HG03575 (cell line): ENCODE data around the gene PCED1A.

Source experiments
- ATAC-seq: cut with Tn5 transposase; IDR thresholded peaks from one replicate; pipeline ENCODE4 v1.9.1; 2021; ENCODE audit not compliant: unreplicated experiment, insufficient number of reproducible peaks, low FRiP score; ENCODE audit errors: extremely low read depth

The PCED1A gene, protein sequence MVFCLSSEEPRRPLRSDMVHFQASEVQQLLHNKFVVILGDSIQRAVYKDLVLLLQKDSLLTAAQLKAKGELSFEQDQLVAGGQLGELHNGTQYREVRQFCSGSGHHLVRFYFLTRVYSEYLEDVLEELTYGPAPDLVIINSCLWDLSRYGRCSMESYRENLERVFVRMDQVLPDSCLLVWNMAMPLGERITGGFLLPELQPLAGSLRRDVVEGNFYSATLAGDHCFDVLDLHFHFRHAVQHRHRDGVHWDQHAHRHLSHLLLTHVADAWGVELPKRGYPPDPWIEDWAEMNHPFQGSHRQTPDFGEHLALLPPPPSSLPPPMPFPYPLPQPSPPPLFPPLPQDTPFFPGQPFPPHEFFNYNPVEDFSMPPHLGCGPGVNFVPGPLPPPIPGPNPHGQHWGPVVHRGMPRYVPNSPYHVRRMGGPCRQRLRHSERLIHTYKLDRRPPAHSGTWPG

DNA sequence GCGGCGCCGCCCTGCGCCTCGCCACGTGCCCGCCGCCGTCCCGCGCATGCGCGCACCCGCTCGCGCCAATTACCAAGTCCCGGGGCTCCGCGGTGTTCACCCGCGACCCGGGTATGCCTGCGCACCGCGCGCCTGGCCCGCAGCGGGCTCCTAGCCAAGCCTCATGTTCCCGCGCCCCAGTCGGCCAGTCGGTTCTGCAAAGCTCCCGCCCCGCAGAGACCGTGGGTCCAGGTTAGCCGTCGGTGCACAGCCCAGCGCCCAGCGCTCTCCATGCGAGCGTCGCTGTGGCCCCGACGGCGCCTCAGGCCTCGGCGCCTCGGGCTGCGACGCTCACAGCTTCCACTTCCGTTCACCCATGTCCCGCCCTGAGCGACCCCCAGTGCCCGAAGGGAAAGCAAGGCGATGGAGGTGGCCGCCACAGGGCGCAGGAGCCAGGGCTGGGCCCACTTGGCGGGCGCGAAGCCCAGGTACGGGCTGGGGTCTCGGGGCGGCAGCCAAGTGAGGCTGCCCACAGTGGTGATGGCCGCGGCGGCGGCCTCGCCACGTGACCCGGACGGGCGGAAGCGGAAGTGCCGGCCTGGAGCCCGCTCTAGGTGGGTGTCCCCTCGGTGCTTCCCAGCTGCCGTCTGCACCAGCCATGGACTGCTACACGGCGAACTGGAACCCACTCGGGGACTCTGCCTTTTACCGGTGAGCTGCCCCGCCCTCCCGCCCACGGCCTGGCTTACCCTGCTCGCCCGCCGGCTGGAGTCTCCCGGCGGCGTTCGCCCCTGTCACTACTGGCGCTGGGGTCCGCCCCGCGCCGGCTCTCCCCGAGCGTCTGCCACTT is at the start of gene PCED1A, which contains the start of gene VPS16:
PCED1A (minus strand) TSS at position 518 of the 829 bp plus-strand sequence. CDS start 743 bp downstream, outside the sequence.
VPS16 (plus strand) TSS at position 608 of the 829 bp plus-strand sequence; CDS start at position 638, 30 bp downstream.
- no peak for ATAC-seq

DNA sequence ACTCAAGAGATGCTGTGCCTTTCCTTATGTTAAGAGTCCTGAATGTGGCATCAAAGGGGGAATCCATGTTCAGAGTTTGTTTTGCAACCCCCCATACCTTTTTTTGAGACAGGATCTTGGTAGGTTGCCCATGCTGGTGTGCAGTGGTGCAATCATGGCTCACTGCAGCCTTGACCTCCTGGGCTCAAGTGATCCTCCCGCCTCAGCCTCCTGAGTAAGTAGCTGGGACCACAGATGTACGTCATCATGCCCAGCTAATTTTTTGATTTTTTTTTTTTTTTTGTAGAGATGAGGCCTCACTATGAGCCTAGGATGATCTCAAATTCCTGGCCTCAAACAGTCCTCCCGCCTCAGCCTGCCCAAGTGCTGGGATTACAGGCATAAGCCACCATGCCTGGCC is 49.3 kb upstream of the PCED1A start:
- no peak for ATAC-seq

DNA sequence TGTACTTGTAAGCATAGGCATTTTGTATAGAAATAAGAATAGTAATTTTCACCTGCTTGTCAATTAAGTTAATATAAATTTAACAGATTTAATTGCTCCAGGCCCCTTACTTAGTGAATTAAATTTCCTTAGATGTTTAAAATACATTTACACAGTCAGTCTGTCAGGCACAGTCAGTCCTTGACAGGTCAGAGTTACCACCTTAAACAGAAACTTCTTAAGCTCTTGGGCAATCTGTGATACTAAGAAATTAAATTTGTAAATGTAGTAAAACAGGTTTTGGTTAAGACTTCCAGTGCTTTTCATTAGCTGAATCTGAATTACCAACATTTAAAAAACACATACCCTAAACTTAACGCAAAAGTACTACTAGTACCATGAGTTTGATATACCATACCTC is 48.8 kb upstream of the PCED1A start:
- ATAC-seq: no peak

DNA sequence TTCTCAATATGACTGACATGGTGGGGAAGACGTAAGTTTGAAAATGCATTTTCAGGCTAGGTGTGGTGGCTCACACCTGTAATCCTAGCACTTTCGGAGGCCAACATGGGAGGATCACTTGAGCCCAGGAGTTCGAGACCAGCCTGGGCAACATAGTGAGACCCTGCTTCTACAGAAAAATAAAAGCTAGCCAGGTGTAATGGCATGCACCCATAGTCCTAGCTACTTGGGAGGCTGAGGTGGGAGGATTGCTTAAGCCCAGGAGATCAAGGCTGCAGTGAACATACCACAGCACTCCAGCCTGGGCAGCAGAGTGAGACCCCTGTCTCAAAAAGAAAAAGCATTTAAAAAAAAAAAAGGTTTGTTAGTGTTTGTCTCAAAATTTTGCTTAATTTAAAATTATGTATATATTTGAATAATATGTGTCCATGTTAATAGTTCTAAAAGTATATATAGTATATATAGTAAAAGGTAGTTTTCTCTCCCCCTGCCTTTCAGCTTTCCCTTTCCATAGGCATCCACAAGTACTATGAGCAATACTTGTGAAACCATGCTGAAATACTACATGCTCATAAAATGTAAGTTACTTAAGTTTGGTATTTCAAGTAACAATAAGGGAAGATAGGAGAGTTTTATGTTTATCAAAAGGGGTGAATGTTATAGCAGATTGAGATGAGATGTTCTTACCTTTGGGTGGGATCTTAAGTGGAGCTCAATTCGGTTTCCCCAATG is 47.9 kb upstream of the PCED1A start:
- no peak for ATAC-seq

DNA sequence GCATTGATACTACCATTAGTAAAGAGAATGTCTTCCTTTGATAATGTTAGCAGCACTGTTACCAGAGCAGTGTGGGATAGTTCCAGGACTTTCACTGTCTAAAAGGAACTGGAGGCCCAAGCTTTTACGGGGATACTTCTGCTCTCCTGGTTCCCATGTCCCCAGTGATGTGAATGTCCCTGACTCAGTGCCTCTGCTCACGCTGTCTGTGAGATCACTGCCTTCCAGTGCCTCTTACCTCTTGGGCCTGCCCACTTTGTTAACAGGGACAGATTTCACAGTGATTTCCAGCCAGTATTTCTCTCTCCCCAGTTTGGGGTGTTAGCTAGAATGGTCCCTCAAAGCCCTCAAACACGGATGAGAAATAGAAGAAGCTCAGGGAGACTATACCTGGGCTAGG is 47.3 kb upstream of the PCED1A start:
- ATAC-seq: no peak

DNA sequence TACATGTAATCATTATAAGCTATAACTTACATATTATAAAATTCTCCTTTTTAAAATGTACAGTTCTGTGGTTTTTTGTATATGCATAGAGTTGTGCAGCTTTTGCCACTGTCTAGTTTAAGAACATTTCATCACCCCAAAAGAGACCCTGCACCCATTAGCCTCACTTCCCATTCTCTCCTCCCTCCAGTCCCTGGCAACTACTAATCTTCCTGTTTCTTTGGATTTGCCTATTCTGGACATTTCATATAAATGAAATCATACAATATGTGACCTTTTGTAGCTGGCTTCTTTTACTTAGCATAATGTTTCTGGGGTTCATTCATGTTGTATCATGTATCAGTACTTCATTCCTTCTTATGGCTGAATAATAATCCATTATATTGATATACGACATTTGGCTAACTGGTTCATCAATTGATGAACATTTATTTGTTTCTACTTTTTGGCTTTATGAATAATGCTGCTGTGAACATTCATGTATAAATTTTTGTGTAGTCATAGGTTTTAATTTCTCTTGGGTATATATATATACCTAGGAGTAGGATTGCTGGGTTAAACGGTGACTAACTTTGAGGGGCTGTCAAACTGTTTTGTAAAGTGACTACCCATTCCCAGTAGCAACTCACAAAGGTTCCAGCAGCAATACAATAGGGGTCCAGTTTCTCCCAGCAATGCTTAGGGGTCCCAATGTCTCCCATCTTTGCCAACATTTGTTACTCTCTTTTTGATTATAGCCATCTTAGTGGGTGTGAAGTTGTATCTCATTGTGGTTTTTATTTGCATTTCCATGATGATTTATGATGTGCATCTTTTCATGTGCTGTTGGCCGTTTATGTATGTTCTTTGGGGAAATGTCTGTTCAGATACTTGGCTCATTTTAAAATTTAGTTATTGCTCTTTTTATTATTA is 43.5 kb upstream of the PCED1A start:
- ATAC-seq: no peak

DNA sequence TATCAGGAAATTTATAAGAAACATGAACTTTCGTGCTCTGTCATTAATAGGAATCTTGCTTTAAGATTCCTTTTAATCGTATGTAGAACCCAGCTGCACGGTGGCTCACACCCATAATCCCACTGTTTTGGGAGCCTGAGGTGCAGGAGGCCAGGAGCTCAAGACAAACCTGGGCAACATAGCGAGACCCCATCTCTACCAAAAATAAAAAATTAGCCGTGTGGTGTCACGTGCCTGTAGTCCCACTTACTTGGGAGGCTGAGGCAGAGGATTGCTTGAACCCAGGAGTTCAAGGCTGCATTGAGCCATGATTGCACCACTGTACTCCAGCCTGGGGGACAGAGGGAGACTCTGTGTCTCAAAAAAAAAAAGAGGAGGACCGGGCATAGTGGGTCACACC is 40.2 kb upstream of the PCED1A start:
- ATAC-seq: no peak

DNA sequence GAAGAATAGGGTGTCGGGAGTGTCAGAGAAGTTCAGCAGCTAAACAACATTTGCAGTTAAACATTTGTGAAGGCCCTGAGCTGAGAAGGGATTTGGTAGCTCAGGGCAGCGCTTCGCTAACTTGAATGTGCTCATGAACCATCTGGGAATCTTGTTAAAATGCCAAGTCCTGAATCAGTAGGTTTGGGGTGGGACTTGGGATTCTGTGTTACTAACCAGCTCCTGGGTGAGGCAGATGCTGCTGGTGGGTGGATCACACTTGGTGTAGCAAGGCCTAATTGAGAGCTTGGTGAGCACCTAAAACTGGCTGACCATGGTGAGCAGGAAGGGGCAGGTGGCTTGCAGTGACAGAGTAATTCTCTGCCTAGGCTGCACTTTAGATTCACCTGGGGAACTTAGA is 38.7 kb upstream of the PCED1A start:
- no peak for ATAC-seq

DNA sequence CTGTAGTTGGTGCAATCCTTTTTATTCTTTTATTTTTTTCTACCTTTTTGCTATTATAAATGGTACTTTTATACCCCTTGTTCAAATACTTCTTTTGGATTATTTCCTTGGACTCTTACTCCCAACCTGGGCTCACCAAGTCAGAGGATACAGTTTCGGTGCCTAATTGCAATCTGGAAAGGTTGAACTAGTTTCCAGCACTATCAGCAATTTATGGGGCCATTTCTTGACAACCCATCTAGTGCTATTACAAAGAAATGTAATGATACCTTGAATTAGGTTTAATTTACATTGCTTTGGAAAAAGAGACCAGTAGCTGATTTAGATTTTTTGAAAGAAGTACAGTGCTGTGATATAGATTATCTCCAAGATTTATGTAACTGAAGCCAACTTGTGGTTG is 38.1 kb upstream of the PCED1A start:
- ATAC-seq: no peak

DNA sequence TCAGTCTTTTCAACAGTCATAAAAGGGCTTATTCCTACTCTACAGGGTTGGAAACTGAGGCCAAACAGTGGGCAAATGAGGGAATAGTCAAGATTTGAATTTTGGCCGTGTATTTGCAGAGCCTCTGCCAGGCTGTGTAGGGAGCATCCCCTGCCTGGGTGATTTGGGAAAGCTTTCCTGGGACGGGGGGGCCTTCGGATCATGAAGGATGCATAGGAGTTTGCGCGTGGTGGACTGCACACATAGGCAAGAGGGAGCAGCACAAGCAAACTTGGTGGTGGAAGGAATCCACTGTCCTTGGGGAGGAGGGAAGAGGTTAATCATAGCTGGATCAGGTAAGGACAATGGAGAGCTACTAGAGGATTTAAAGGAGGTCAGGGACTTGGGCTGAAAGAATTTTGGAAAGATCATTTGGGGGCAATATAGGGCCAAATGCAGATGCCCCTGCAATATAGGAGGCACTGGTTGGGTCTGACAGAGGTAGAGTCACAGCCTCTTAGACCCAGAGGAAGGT is 35.3 kb upstream of the PCED1A start:
- ATAC-seq: no peak

DNA sequence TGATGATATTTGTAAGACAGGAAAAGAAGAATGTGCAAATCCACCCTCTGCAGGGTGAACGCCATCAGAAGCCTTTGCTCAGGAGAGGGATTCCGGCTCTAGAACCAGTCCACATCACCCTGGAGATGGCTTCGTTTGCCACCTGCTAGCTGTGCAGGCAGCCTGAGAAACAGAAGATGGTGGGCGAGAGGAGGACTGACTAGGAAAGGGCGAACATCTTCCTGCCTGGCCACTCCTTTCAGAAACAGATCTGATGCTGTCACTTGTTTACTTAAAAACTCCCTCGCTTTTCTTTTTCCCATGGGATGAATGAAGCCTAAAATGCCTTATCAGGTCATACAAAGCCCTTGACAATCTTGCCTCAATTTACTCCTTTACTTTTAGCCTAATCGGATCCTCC is 34.0 kb upstream of the PCED1A start:
- no peak for ATAC-seq

DNA sequence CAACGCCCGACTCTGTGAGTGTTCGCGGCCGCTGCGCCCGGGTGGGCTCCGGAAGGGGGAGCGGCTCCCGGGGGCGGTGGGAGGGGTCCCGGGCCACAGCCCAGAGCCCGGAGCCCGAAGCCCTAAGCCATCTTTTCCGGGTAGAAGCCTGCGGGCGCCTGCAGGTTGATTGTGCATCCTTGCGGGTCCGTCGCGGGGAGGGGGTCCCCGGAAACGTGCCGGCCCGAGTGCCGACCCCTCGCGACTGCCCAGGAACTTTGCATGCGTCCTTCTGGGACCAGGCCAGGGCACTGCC is 33.2 kb upstream of the PCED1A start:
- no peak for ATAC-seq

DNA sequence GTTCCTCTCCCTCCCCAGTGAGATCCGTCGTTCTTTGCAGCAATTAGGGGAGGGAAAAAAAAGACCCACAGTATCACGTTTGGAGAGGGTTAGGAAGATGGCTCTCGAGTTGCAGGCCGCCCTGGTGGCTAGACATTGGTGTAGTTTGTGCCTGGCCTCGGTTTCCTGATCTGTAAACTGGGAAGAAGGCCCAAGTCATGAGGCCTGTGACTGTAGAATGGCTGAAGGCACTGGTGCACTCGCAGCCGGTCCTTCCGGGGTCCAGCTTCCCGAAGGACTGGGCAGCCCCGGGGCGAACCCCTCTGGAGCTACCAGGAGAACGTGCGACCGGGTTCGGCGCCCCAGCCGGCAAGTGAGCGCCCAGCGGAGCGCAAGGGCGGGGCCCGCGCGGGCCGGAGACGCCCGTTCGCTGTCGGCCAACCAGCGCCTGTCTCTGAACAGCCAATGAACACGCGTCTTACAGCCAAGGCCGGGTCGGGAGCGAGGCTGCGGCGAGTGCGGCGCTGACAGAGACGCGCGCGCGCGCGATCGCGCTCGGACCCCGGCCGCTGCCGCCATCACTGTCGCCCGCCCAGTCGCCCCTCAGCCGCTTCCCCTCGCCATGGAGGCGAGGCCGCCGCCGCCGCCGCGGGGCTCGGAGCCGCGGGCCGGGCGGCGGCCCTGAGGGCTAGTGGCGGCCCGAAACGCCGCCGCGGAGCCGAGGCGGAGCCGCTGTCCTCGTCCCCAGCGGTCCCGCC is 32.7 kb upstream of the PCED1A start, which contains the start of gene PTPRA:
PTPRA (plus strand) TSS at position 472 of the 737 bp plus-strand sequence. CDS start 90,797 bp downstream, outside the sequence.
- peak; percentile 37 for ATAC-seq

DNA sequence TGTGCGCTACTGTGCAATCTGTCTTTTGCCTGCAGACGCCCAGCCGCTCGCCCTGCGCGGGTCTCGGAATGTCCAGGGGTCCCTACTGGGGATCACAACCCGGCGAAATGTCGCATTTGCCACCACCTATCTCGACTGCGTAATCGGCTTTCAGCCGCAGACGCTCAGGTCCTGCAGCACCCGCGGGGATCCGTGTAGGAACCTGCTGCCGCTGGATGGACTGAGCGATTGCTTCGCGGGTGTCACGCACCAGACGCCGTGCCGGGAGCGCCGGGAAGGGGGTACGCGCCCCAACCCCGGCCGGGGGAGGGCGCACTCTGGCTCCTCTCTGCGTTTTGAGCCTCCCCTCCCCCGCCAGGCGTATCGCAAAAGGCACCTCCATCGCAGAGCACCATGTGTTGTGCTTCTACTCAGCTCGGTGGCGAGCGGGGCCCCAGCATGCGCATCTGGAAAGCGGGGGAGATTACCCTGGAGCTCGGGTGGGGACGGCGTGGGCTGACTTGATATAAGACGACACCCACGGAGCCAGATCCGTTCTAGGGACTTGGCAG is 32.1 kb upstream of the PCED1A start:
- no peak for ATAC-seq

DNA sequence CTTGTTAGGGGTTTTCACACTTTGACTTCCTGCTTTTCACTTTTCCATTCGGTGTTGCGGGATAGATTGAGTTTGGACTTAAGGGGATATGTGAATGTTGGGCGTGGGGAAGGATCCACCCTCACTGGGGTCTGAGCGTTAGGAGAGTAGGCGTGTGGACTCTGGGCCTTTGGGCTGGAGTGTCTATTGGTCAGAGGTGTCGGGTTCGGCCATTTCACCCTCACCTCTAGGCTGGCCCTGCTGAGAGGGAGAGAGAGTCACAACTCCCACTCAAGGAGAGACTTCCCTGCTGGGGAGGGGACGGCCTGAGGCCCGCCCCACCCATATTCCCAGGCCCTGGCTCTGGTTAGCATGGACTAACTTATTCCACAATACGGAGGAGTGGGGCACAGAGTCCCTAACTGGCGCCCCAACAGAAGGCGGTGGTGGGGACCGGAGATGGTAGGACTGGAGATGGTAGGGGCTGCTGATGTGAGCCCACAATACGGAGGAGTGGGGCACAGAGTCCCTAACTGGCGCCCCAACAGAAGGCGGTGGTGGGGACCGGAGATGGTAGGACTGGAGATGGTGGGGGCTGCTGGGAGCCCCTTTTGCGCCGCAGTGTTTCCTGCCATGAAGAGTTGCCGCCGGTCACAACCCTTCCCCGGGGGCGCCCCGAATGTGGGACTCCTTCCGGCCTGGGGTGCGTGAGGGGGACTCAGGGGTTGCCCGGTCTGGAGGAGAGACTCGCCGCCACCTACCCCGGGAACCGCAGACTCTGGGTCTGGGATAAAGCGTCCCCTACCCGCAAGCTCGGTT is 31.4 kb upstream of the PCED1A start:
- ATAC-seq: no peak

DNA sequence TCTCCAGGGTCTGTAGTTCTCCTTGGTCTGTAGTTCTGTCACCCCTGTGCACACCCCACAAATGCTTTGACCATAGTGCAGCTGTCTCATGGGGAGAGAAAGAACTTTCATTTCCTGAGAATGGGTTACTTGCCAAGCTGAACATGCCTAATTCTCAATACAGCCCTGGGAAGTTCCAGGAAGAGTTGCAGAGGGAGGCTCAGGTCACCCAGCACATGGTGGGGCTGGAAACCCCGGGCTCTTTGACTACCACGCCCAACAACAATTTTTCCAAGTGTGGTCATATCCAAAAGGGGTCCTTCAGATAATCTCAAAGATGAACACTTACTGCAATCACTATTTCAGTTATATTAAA is 30.6 kb upstream of the PCED1A start:
- ATAC-seq: no peak

DNA sequence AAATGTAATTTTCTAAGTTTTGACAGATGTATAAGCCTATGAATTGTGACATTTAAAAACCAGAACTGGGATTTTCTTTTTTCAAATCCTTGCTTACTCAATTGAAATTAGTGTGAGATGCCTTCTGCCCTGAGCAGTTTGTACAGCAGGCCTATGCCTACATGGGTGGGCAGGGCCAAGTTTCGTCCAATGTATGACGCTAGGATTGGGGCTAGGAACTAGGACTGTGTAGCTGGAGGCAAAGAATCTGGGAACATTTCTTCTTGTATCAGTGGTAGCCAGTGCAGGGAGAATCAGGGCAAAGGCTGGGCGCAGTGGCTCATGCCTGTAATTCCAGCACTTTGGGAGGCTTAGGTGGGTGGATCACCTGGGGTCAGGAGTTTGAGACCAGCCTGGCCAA is 28.9 kb upstream of the PCED1A start:
- ATAC-seq: no peak
